Measurements from ENCODE around the gene DGCR6.

GRCh38 chr22:18947905-18948304 lies 41.8 kb downstream of the DGCR6 start:
- TF ChIP-seq CTCF (IDR thresholded peaks at IDR 0.05) (no peak), POLR2A (IDR thresholded peaks at IDR 0.05) (no peak)

Measured in Peyer's patch (tissue), 4 donors.